GM12878 (cell line): ENCODE data around the gene C19orf38. TPM values are rescaled to one million over a fixed set of nuclear protein-coding genes. Genes with fewer than 3 reads are reported as not detected.

Experiments used
- CEBPB ChIP-seq, 2 experiments: fragments of 150-350 bp in 1 of 2; IDR thresholded peaks; 2 replicates each; pipeline ENCODE4 v1.6.1; 2012 to 2014; ENCODE audit warnings: low read depth in 2 of 2, low read length in 2 of 2, borderline replicate concordance in 1 of 2, inconsistent platforms in 1 of 2
- CUX1 ChIP-seq: IDR thresholded peaks from 2 replicates; pipeline ENCODE4 v1.6.1; 2012; ENCODE audit warnings: improper control_type of control experiment, low read depth, low read length; ENCODE audit not compliant: insufficient replicate concordance
- REST ChIP-seq: IDR thresholded peaks from 2 replicates; pipeline ENCODE4 v1.6.1; 2012; ENCODE audit warnings: mild to moderate bottlenecking, low read depth, low read length
- ZBTB40 ChIP-seq: fragments of 450-650 bp; IDR thresholded peaks from 2 replicates; pipeline ENCODE4 v1.6.1; 2016; ENCODE audit warnings: mild to moderate bottlenecking, moderate library complexity, borderline replicate concordance
- ZSCAN29 ChIP-seq: fragments of 450-650 bp; IDR thresholded peaks from 2 replicates; pipeline ENCODE4 v1.6.1; 2017; ENCODE audit warnings: mild to moderate bottlenecking, moderate library complexity
- polyA plus RNA-seq, 11 experiments: library from polyadenylated mRNA; depleted of rRNA in 4 of 11; unstranded in 6 of 11; stranded (reverse) in 5 of 11; fragments of >200 nt; fragmentation: Nextera tagmentation in 4 of 11; fragmentation: Illumina TruSeq in 1 of 11; extraction: Ambion mirVana in 4 of 11; extraction: Trizol in 1 of 11; gene quantifications; 1 replicate in 1 of 11; 2 replicates in 10 of 11; pipeline versions ENCODE4 v1.2.1 to v1.2.3, GENCODE V29; 2011 to 2016; ENCODE audit warnings: inconsistent platforms in 2 of 11, missing spikeins in 2 of 11, low read depth in 1 of 11
- total RNA-seq, 4 experiments: library from RNA; depleted of rRNA in 3 of 4; stranded (reverse); fragments of >200 nt in 3 of 4; fragmentation: Illumina TruSeq in 1 of 4; extraction: Trizol in 1 of 4; gene quantifications; 2 replicates each; pipeline versions ENCODE4 v1.2.1 to v1.2.3, GENCODE V29; 2013 to 2021

C19orf38 gene
- total and polyA plus RNA-seq, 10 of the 15 experiments (the other 5 are each of a cell fraction or from before 2014, with no cell fraction given), result 2.6 to 7.5 (median 5.0) TPM

GRCh38 chr19:10870501-10870954 is 22.3 kb downstream of the C19orf38 start (continued):
- TF ChIP-seq ZBTB40 (no peak), ZSCAN29 (no peak), REST (no peak), CEBPB (IDR thresholded peaks at IDR 0.05; ENCODE audit: borderline replicate concordance in 1 of 2, low read depth in 2 of 2, low read length in 2 of 2) (no peak), CUX1 (no peak)
